GM20000 (cell line): Measurements from ENCODE around the gene NOS1AP.

Experiments used
- DNase-seq: peaks from one replicate; pipeline ENCODE4 v3.0.0; 2012; ENCODE audit warnings: low spot score
- CTCF ChIP-seq: IDR thresholded peaks from 2 replicates; pipeline ENCODE4 v1.5.1; 2012; ENCODE audit warnings: mild to moderate bottlenecking, control low read depth; ENCODE audit errors: extremely low read depth, missing control alignments

NOS1AP gene

GRCh38 chr1:162232034-162232711 lies 162.7 kb downstream of the NOS1AP start:
- no peak for DNase-seq
- TF ChIP-seq CTCF = no peak

- TF ChIP-seq CTCF = no peak
- no peak for DNase-seq
These were observed 163.6 kb downstream of the NOS1AP start for GRCh38 chr1:162233066-162233465.

- no peak for DNase-seq
- TF ChIP-seq CTCF = no peak
These were observed 164.4 kb downstream of the NOS1AP start for GRCh38 chr1:162233937-162234336.

- DNase-seq = no peak
- TF ChIP-seq CTCF = no peak
These were observed 165.1 kb downstream of the NOS1AP start for GRCh38 chr1:162234571-162234970.

GRCh38 chr1:162235241-162235800 lies 165.8 kb downstream of the NOS1AP start:
- TF ChIP-seq CTCF = no peak
- no peak for DNase-seq

GRCh38 chr1:162236201-162236600 lies 166.7 kb downstream of the NOS1AP start:
- DNase-seq = no peak
- no peak for TF ChIP-seq CTCF

GRCh38 chr1:162236618-162237017 lies 167.1 kb downstream of the NOS1AP start:
- DNase-seq = no peak
- no peak for TF ChIP-seq CTCF
